HL-60 (cell line): ENCODE data around the gene WWOX.

Experiments used
- CTCF ChIP-seq: IDR thresholded peaks from one replicate; pipeline ENCODE4 v1.5.1; 2011; ENCODE audit warnings: low read length, control low read depth, inconsistent platforms; ENCODE audit not compliant: insufficient read depth
- GABPA ChIP-seq: IDR thresholded peaks from 2 replicates; pipeline ENCODE4 v1.6.1; 2012; ENCODE audit warnings: low read depth
- POLR2AphosphoS5 ChIP-seq: IDR thresholded peaks from 2 replicates; pipeline ENCODE4 v1.6.1; 2012; ENCODE audit warnings: low read depth
- REST ChIP-seq: IDR thresholded peaks from 2 replicates; pipeline ENCODE4 v1.6.1; 2012; ENCODE audit warnings: low read depth; ENCODE audit not compliant: insufficient replicate concordance

GRCh38 chr16:78494674-78495073, 395.2 kb downstream of the WWOX start:
- TF ChIP-seq CTCF: no peak
- TF ChIP-seq REST: no peak
- TF ChIP-seq POLR2AphosphoS5: no peak
- TF ChIP-seq GABPA: no peak
